VCaP (cell line): Measurements from ENCODE around the gene SYCP3.

ENCODE experiments used
- H3K27ac ChIP-seq: fragments of 450-650 bp; 2 replicates; pipeline ENCODE4 v1.5.1; 2017
- CTCF ChIP-seq: fragments of 450-650 bp; conservative IDR thresholded peaks from 2 replicates; pipeline ENCODE4 v1.5.1; 2017; ENCODE audit warnings: mild to moderate bottlenecking, moderate library complexity

Gene SYCP3

GRCh38 chr12:101761350-101761749 is 22.1 kb upstream of the SYCP3 start:
- no peak overlapping the region for H3K27ac ChIP-seq
- TF ChIP-seq CTCF = no peak

- TF ChIP-seq CTCF = peak; percentile 89
- no peak overlapping the region for H3K27ac ChIP-seq
These were observed 20.3 kb upstream of the SYCP3 start for GRCh38 chr12:101759396-101760047.

- no peak for TF ChIP-seq CTCF
These were observed 10.9 kb upstream of the SYCP3 start for GRCh38 chr12:101750152-101750551.

GRCh38 chr12:101749657-101750056 is 10.4 kb upstream of the SYCP3 start:
- H3K27ac ChIP-seq = no peak overlapping the region
- no peak for TF ChIP-seq CTCF

More at GRCh38 chr12:101750152-101750551, 10.9 kb upstream of the SYCP3 start:
- H3K27ac ChIP-seq = no peak overlapping the region

- no peak overlapping the region for H3K27ac ChIP-seq
- TF ChIP-seq CTCF = no peak
These were observed 9.6 kb upstream of the SYCP3 start for GRCh38 chr12:101748907-101749306.

- no peak overlapping the region for H3K27ac ChIP-seq
- no peak for TF ChIP-seq CTCF
These were observed 8.4 kb upstream of the SYCP3 start for GRCh38 chr12:101747697-101748096.

GRCh38 chr12:101746661-101747060 is 7.4 kb upstream of the SYCP3 start:
- TF ChIP-seq CTCF = no peak

More at GRCh38 chr12:101746661-101747060, 7.4 kb upstream of the SYCP3 start:
- no peak overlapping the region for H3K27ac ChIP-seq
